SH-SY5Y (cell line): Measurements from ENCODE around the gene MAPK12.

Source experiments
- GATA2 ChIP-seq: IDR thresholded peaks from 2 replicates; pipeline ENCODE4 v1.6.1; 2011; ENCODE audit warnings: mild to moderate bottlenecking, low read depth, low read length
- GATA3 ChIP-seq: IDR thresholded peaks from 2 replicates; pipeline ENCODE4 v1.6.1; 2011; ENCODE audit warnings: low read depth, mild to moderate bottlenecking, low read length, moderate library complexity

DNA sequence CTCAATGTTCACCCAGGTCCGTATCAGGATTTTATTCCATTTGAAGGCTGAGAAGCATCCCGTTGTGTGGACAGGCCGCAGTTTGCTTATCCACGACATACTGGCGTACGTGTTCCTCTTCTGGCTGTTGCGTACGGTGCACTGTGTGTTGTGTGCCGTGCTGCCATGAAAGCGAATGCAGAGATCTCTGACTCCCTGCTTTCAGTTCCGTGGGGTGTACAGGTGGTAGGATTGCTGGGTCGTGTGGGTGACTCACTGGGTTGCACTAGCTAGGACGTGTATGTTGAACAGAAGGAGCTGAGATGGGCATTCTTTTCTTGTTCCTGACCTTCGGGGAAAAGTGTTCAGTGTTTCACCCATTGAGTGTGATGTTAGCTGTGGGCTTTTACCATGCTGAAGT, 50.3 kb downstream of the MAPK12 start:
- TF ChIP-seq GATA2 (no peak), GATA3 (no peak)
